ENCODE results near the gene SEMG1.

Gene SEMG1

GRCh38 chr20:45176526-45177267 lies 30.1 kb upstream of the SEMG1 start:
- ChIA-PET POLR2A (no interaction called here), CTCF (no interaction called here)
- no peak for DNase-seq
- no peak overlapping the region for H3K27ac ChIP-seq (ENCODE audit: insufficient read depth in 1 of 2, low read depth in 1 of 2, low read length in 2 of 2, poor library complexity in 1 of 2, severe bottlenecking in 2 of 2)
- H3K4me3 ChIP-seq (ENCODE audit: control insufficient read depth in 1 of 7, extremely low read depth in 1 of 7, insufficient read depth in 4 of 7, low read depth in 2 of 7, low read length in 6 of 7), result no peak overlapping the region
- no peaks in the 10 kb centered on the region for H3K36me3 ChIP-seq (ENCODE audit: control insufficient read depth in 4 of 4, insufficient read depth in 4 of 4, low read length in 3 of 4)
- no peaks in the 10 kb centered on the region for H3K9me3 ChIP-seq (ENCODE audit: control extremely low read depth in 1 of 5, control insufficient read depth in 4 of 5, insufficient read depth in 2 of 5, low read depth in 1 of 5, low read length in 4 of 5)
- H3K4me1 ChIP-seq (ENCODE audit: control extremely low read depth in 1 of 4, control insufficient read depth in 4 of 4, insufficient read depth in 4 of 4, low read length in 3 of 4), result no peaks in the 10 kb centered on the region
- H3K27me3 ChIP-seq (replicated peaks in 2 of 5; ENCODE audit: control insufficient read depth in 4 of 5, insufficient read depth in 5 of 5, low read length in 4 of 5), result peaks cover 0 to 5% (median 2%) of the 10 kb centered on the region in 5 experiments
- 100% methylated on average over 1 of the region's 4 CpGs for WGBS (ENCODE audit: insufficient coverage)

DNA sequence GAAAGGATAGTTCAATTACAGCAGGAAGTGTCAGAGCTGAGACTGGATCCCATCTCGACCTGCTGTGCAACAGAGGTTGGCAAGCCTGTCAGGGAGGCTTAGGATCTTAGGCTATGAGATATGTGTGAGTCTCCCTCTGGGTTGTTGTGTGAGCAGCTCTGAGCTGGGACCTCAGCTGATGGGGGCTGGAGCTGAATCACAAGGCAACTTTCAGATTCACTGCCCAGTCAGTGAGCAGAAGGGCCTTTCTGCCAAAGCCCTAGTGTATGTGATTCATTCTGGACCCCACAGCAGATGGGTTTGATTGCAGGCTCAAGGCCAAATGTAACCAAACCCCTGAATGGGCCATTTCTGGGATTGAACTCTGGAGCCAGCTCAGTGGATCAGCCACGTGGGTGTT lies 27.7 kb upstream of the SEMG1 start:
- WGBS (ENCODE audit: insufficient coverage), result 90% methylated on average over 2 of the region's 2 CpGs
- CTCF ChIA-PET, result no interaction called here
- no peaks in the 10 kb centered on the region for H3K4me1 ChIP-seq (ENCODE audit: control extremely low read depth in 1 of 4, control insufficient read depth in 4 of 4, insufficient read depth in 4 of 4, low read length in 3 of 4)
- H3K27ac ChIP-seq (ENCODE audit: insufficient read depth in 1 of 2, low read depth in 1 of 2, low read length in 2 of 2, poor library complexity in 1 of 2, severe bottlenecking in 2 of 2), result no peak overlapping the region
- no peak overlapping the region for H3K4me3 ChIP-seq (ENCODE audit: control insufficient read depth in 1 of 7, extremely low read depth in 1 of 7, insufficient read depth in 4 of 7, low read depth in 2 of 7, low read length in 6 of 7)
- H3K27me3 ChIP-seq (replicated peaks in 2 of 5; ENCODE audit: control insufficient read depth in 4 of 5, insufficient read depth in 5 of 5, low read length in 4 of 5), result peaks cover 0 to 5% (median 2%) of the 10 kb centered on the region in 5 experiments
- no peaks in the 10 kb centered on the region for H3K9me3 ChIP-seq (ENCODE audit: control extremely low read depth in 1 of 5, control insufficient read depth in 4 of 5, insufficient read depth in 2 of 5, low read depth in 1 of 5, low read length in 4 of 5)
- DNase-seq, result no peak
- POLR2A ChIA-PET, result no interaction called here
- no peaks in the 10 kb centered on the region for H3K36me3 ChIP-seq (ENCODE audit: control insufficient read depth in 4 of 4, insufficient read depth in 4 of 4, low read length in 3 of 4)

DNA sequence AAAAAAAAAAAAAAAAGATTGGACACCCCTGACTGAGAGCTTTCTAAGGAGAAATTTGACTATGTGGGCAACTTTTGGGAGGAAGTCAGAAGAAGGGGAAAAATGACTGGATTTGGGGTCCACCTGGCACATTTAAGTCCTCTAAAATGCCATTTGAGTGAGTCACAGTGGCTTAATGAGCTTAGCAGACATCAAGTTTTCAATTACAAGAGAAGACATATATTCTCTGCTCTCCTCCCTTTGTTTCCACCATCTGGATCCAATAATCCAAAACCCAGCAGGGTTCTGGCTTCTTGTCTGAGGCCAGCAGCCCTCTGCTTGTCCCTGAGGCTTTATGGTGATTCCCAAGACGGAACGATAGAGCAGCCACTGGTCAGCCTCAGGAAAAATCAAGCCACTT lies 25.2 kb upstream of the SEMG1 start:
- no peak overlapping the region for H3K4me3 ChIP-seq (ENCODE audit: control insufficient read depth in 1 of 7, extremely low read depth in 1 of 7, insufficient read depth in 4 of 7, low read depth in 2 of 7, low read length in 6 of 7)
- H3K27ac ChIP-seq (ENCODE audit: insufficient read depth in 1 of 2, low read depth in 1 of 2, low read length in 2 of 2, poor library complexity in 1 of 2, severe bottlenecking in 2 of 2), result no peak overlapping the region
- H3K4me1 ChIP-seq (ENCODE audit: control extremely low read depth in 1 of 4, control insufficient read depth in 4 of 4, insufficient read depth in 4 of 4, low read length in 3 of 4), result no peaks in the 10 kb centered on the region
- H3K9me3 ChIP-seq (ENCODE audit: control extremely low read depth in 1 of 5, control insufficient read depth in 4 of 5, insufficient read depth in 2 of 5, low read depth in 1 of 5, low read length in 4 of 5), result no peaks in the 10 kb centered on the region
- ChIA-PET CTCF (no interaction called here), POLR2A (no interaction called here)
- H3K36me3 ChIP-seq (ENCODE audit: control insufficient read depth in 4 of 4, insufficient read depth in 4 of 4, low read length in 3 of 4), result no peaks in the 10 kb centered on the region
- no peak for DNase-seq
- no peaks in the 10 kb centered on the region for H3K27me3 ChIP-seq (replicated peaks in 2 of 5; ENCODE audit: control insufficient read depth in 4 of 5, insufficient read depth in 5 of 5, low read length in 4 of 5)
- WGBS (ENCODE audit: insufficient coverage), result 100% methylated on average over 2 of the region's 2 CpGs

DNA sequence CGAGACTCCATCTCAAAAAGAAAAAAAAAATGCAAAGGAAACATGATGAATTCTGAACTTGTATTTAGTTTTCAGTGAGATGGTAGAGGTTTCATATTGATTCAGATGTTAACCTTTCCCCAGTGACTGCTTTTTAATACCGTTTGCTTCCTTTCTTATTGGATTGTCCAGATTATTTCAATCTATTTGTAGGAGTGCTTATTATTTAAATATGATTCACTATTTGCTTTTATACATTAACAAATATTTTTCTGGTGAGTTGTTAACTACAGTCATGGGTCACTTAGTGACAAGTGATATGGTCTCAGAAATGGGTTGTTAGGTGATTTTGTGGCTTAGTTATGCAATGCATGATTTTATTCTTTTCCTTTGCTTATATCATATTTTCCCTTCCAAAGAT lies 23.7 kb upstream of the SEMG1 start:
- POLR2A ChIA-PET, result no interaction called here
- Histone ChIP-seq H3K4me1 (ENCODE audit: control extremely low read depth in 1 of 4, control insufficient read depth in 4 of 4, insufficient read depth in 4 of 4, low read length in 3 of 4) (no peaks in the 10 kb centered on the region), H3K9me3 (ENCODE audit: control extremely low read depth in 1 of 5, control insufficient read depth in 4 of 5, insufficient read depth in 2 of 5, low read depth in 1 of 5, low read length in 4 of 5) (no peaks in the 10 kb centered on the region), H3K27me3 (replicated peaks in 2 of 5; ENCODE audit: control insufficient read depth in 4 of 5, insufficient read depth in 5 of 5, low read length in 4 of 5) (peaks cover 0 to 2% (median 0%) of the 10 kb centered on the region in 5 experiments), H3K27ac (ENCODE audit: insufficient read depth in 1 of 2, low read depth in 1 of 2, low read length in 2 of 2, poor library complexity in 1 of 2, severe bottlenecking in 2 of 2) (no peak overlapping the region), H3K4me3 (ENCODE audit: control insufficient read depth in 1 of 7, extremely low read depth in 1 of 7, insufficient read depth in 4 of 7, low read depth in 2 of 7, low read length in 6 of 7) (no peak overlapping the region), H3K36me3 (ENCODE audit: control insufficient read depth in 4 of 4, insufficient read depth in 4 of 4, low read length in 3 of 4) (no peaks in the 10 kb centered on the region)
- DNase-seq, result no peak
- 100% methylated on average over 1 of the region's 2 CpGs for WGBS (ENCODE audit: insufficient coverage)
- CTCF ChIA-PET, result no interaction called here

GRCh38 chr20:45187693-45188092 lies 19.1 kb upstream of the SEMG1 start:
- Histone ChIP-seq H3K36me3 (ENCODE audit: control insufficient read depth in 4 of 4, insufficient read depth in 4 of 4, low read length in 3 of 4) (no peaks in the 10 kb centered on the region), H3K27me3 (replicated peaks in 2 of 5; ENCODE audit: control insufficient read depth in 4 of 5, insufficient read depth in 5 of 5, low read length in 4 of 5) (peaks cover 0 to 9% (median 2%) of the 10 kb centered on the region in 5 experiments), H3K4me3 (ENCODE audit: control insufficient read depth in 1 of 7, extremely low read depth in 1 of 7, insufficient read depth in 4 of 7, low read depth in 2 of 7, low read length in 6 of 7) (no peak overlapping the region), H3K9me3 (ENCODE audit: control extremely low read depth in 1 of 5, control insufficient read depth in 4 of 5, insufficient read depth in 2 of 5, low read depth in 1 of 5, low read length in 4 of 5) (no peaks in the 10 kb centered on the region), H3K4me1 (ENCODE audit: control extremely low read depth in 1 of 4, control insufficient read depth in 4 of 4, insufficient read depth in 4 of 4, low read length in 3 of 4) (no peaks in the 10 kb centered on the region), H3K27ac (ENCODE audit: insufficient read depth in 1 of 2, low read depth in 1 of 2, low read length in 2 of 2, poor library complexity in 1 of 2, severe bottlenecking in 2 of 2) (no peak overlapping the region)
- POLR2A ChIA-PET, result no interaction called here
- WGBS (ENCODE audit: insufficient coverage), result 83% methylated on average over 2 of the region's 2 CpGs
- no peak for DNase-seq
- CTCF ChIA-PET, result interaction anchor here (1.3 kb wide), 1 partner anchor 88 kb away, joined by 3 read pairs; no protein-coding TSS in a partner anchor

- POLR2A ChIA-PET, result no interaction called here
- Histone ChIP-seq H3K4me1 (ENCODE audit: control extremely low read depth in 1 of 4, control insufficient read depth in 4 of 4, insufficient read depth in 4 of 4, low read length in 3 of 4) (no peaks in the 10 kb centered on the region), H3K4me3 (ENCODE audit: control insufficient read depth in 1 of 7, extremely low read depth in 1 of 7, insufficient read depth in 4 of 7, low read depth in 2 of 7, low read length in 6 of 7) (no peak overlapping the region), H3K27me3 (replicated peaks in 2 of 5; ENCODE audit: control insufficient read depth in 4 of 5, insufficient read depth in 5 of 5, low read length in 4 of 5) (peaks cover 0 to 13% (median 2%) of the 10 kb centered on the region in 5 experiments), H3K9me3 (ENCODE audit: control extremely low read depth in 1 of 5, control insufficient read depth in 4 of 5, insufficient read depth in 2 of 5, low read depth in 1 of 5, low read length in 4 of 5) (no peaks in the 10 kb centered on the region), H3K36me3 (ENCODE audit: control insufficient read depth in 4 of 4, insufficient read depth in 4 of 4, low read length in 3 of 4) (no peaks in the 10 kb centered on the region), H3K27ac (ENCODE audit: insufficient read depth in 1 of 2, low read depth in 1 of 2, low read length in 2 of 2, poor library complexity in 1 of 2, severe bottlenecking in 2 of 2) (no peak overlapping the region)
- CTCF ChIA-PET, result no interaction called here
- DNase-seq, result no peak
- 92% methylated on average over 2 of the region's 3 CpGs for WGBS (ENCODE audit: insufficient coverage)
Measured at GRCh38 chr20:45189067-45189609, 17.7 kb upstream of the SEMG1 start.

- no peaks in the 10 kb centered on the region for H3K36me3 ChIP-seq (ENCODE audit: control insufficient read depth in 4 of 4, insufficient read depth in 4 of 4, low read length in 3 of 4)
- H3K4me1 ChIP-seq (ENCODE audit: control extremely low read depth in 1 of 4, control insufficient read depth in 4 of 4, insufficient read depth in 4 of 4, low read length in 3 of 4), result no peaks in the 10 kb centered on the region
- no peak for DNase-seq
- 83% methylated on average over 2 of the region's 3 CpGs for WGBS (ENCODE audit: insufficient coverage)
- peaks cover 0 to 13% (median 2%) of the 10 kb centered on the region in 5 experiments for H3K27me3 ChIP-seq (replicated peaks in 2 of 5; ENCODE audit: control insufficient read depth in 4 of 5, insufficient read depth in 5 of 5, low read length in 4 of 5)
- H3K9me3 ChIP-seq (ENCODE audit: control extremely low read depth in 1 of 5, control insufficient read depth in 4 of 5, insufficient read depth in 2 of 5, low read depth in 1 of 5, low read length in 4 of 5), result no peaks in the 10 kb centered on the region
- CTCF ChIA-PET, result no interaction called here
- no peak overlapping the region for H3K27ac ChIP-seq (ENCODE audit: insufficient read depth in 1 of 2, low read depth in 1 of 2, low read length in 2 of 2, poor library complexity in 1 of 2, severe bottlenecking in 2 of 2)
- POLR2A ChIA-PET, result no interaction called here
- no peak overlapping the region for H3K4me3 ChIP-seq (ENCODE audit: control insufficient read depth in 1 of 7, extremely low read depth in 1 of 7, insufficient read depth in 4 of 7, low read depth in 2 of 7, low read length in 6 of 7)
Measured at GRCh38 chr20:45189861-45190260, 17.0 kb upstream of the SEMG1 start.

Measured in common myeloid progenitor, CD34-positive (primary cell).